DOHH2 (cell line): ENCODE data around the gene MGAT5.

Experiments used
- H3F3A ChIP-seq: fragments of 200-600 bp; sonication (generic), shearing (Covaris generic); 2 replicates; pipeline ENCODE4 v1.6.0; 2016; ENCODE audit warnings: antibody characterized with exemption, mild to moderate bottlenecking; ENCODE audit not compliant: control insufficient read depth, insufficient read depth
- H3K27ac ChIP-seq: fragments of 200-600 bp; sonication (generic); 2 replicates; pipeline ENCODE4 v1.5.1; 2014; ENCODE audit warnings: low read depth, mild to moderate bottlenecking, low read length, moderate library complexity
- H3K27me3 ChIP-seq: fragments of 200-600 bp; sonication (generic); 2 replicates; pipeline ENCODE4 v1.6.1; 2014; ENCODE audit warnings: mild to moderate bottlenecking, low read length, mixed read lengths; ENCODE audit not compliant: control insufficient read depth
- H3K36me3 ChIP-seq: fragments of 200-600 bp; sonication (generic); 2 replicates; pipeline ENCODE4 v1.6.1; 2014; ENCODE audit warnings: mild to moderate bottlenecking, low read length, moderate library complexity, mixed read lengths; ENCODE audit not compliant: control insufficient read depth
- H3K4me1 ChIP-seq: fragments of 200-600 bp; sonication (generic); 2 replicates; pipeline ENCODE4 v1.6.1; 2014; ENCODE audit warnings: mild to moderate bottlenecking, low read length, mixed read lengths; ENCODE audit not compliant: control insufficient read depth
- H3K4me2 ChIP-seq: fragments of 200-600 bp; sonication (generic); 2 replicates; pipeline ENCODE4 v1.6.0; 2014; ENCODE audit warnings: mild to moderate bottlenecking, low read length, moderate library complexity
- H3K4me3 ChIP-seq: fragments of 200-600 bp; sonication (generic); 2 replicates; pipeline ENCODE4 v1.5.1; 2014; ENCODE audit warnings: mild to moderate bottlenecking, low read length, mixed read lengths
- H3K79me2 ChIP-seq: fragments of 200-600 bp; sonication (generic); 2 replicates; pipeline ENCODE4 v1.6.1; 2014; ENCODE audit warnings: mild to moderate bottlenecking, low read length, mixed read lengths; ENCODE audit not compliant: control insufficient read depth
- H3K9me2 ChIP-seq: fragments of 200-600 bp; sonication (generic); replicated peaks from 2 replicates; pipeline ENCODE4 v1.6.1; 2014; ENCODE audit warnings: mild to moderate bottlenecking, low read length, mixed read lengths; ENCODE audit not compliant: control insufficient read depth
- H3K9me3 ChIP-seq: fragments of 200-600 bp; sonication (generic); 2 replicates; pipeline ENCODE4 v1.6.1; 2014; ENCODE audit warnings: antibody characterized with exemption, low read length, mixed read lengths; ENCODE audit not compliant: control insufficient read depth, insufficient read depth
- H4K20me1 ChIP-seq: fragments of 200-600 bp; sonication (generic); 2 replicates; pipeline ENCODE4 v1.6.0; 2014; ENCODE audit warnings: low read depth, mild to moderate bottlenecking, antibody characterized with exemption, low read length, moderate library complexity; ENCODE audit not compliant: control insufficient read depth, insufficient read depth
- CTCF ChIP-seq: fragments of 200-600 bp; sonication (generic); IDR thresholded peaks from one replicate; pipeline ENCODE4 v1.5.1; 2014; ENCODE audit warnings: antibody characterized with exemption, mild to moderate bottlenecking, low read depth, low read length; ENCODE audit not compliant: poor library complexity, severe bottlenecking
- EZH2phosphoT487 ChIP-seq: fragments of 200-600 bp; sonication (generic); IDR thresholded peaks from 2 replicates; pipeline ENCODE4 v1.6.1; 2017; ENCODE audit warnings: borderline replicate concordance, mild to moderate bottlenecking, antibody characterized with exemption, low read length, moderate library complexity, mixed read lengths

MGAT5 gene

GRCh38 chr2:134455426-134455825, 201.6 kb downstream of the MGAT5 start:
- H3K9me3 ChIP-seq = no peaks in the 10 kb centered on the region
- H4K20me1 ChIP-seq = no peaks in the 10 kb centered on the region
- H3K27me3 ChIP-seq = no peaks in the 10 kb centered on the region
- no peak overlapping the region for H3K27ac ChIP-seq
- no peaks in the 10 kb centered on the region for H3F3A ChIP-seq
- no peak for TF ChIP-seq CTCF
- TF ChIP-seq EZH2phosphoT487 = no peak
- H3K4me1 ChIP-seq = no peaks in the 10 kb centered on the region
- H3K36me3 ChIP-seq = peaks cover 10% of the 10 kb centered on the region
- no peaks in the 10 kb centered on the region for H3K9me2 ChIP-seq
- no peak overlapping the region for H3K4me3 ChIP-seq
- H3K4me2 ChIP-seq = no peak overlapping the region
- no peaks in the 10 kb centered on the region for H3K79me2 ChIP-seq

- H3K9me3 ChIP-seq = no peaks in the 10 kb centered on the region
- no peaks in the 10 kb centered on the region for H3K79me2 ChIP-seq
- no peaks in the 10 kb centered on the region for H4K20me1 ChIP-seq
- H3K4me2 ChIP-seq = no peak overlapping the region
- TF ChIP-seq EZH2phosphoT487 (no peak), CTCF (no peak)
- H3K27me3 ChIP-seq = no peaks in the 10 kb centered on the region
- H3K36me3 ChIP-seq = no peaks in the 10 kb centered on the region
- H3K4me3 ChIP-seq = no peak overlapping the region
- no peaks in the 10 kb centered on the region for H3F3A ChIP-seq
- no peaks in the 10 kb centered on the region for H3K4me1 ChIP-seq
- no peaks in the 10 kb centered on the region for H3K9me2 ChIP-seq
- H3K27ac ChIP-seq = no peak overlapping the region
These were observed 203.5 kb downstream of the MGAT5 start for GRCh38 chr2:134457353-134457752.

GRCh38 chr2:134457765-134458472, 204.0 kb downstream of the MGAT5 start:
- no peaks in the 10 kb centered on the region for H3K9me2 ChIP-seq
- TF ChIP-seq CTCF = no peak
- no peak for TF ChIP-seq EZH2phosphoT487
- no peaks in the 10 kb centered on the region for H3F3A ChIP-seq
- H3K4me2 ChIP-seq = no peak overlapping the region
- H4K20me1 ChIP-seq = no peaks in the 10 kb centered on the region
- H3K79me2 ChIP-seq = no peaks in the 10 kb centered on the region
- H3K36me3 ChIP-seq = no peaks in the 10 kb centered on the region
- no peaks in the 10 kb centered on the region for H3K9me3 ChIP-seq
- no peaks in the 10 kb centered on the region for H3K27me3 ChIP-seq
- no peak overlapping the region for H3K27ac ChIP-seq
- H3K4me3 ChIP-seq = no peak overlapping the region
- no peaks in the 10 kb centered on the region for H3K4me1 ChIP-seq
